Suprapubic skin (tissue), 4 donors: ENCODE data around the gene DYNLT1. TPM values are rescaled to one million over a fixed set of nuclear protein-coding genes. Genes with fewer than 3 reads are reported as not detected.

Source experiments
- DNase-seq, 2 donors: peaks; one replicate each; pipeline ENCODE4 v3.0.0-alpha.2; 2019; ENCODE audit warnings: low spot score in 2 of 2
- H3K27ac ChIP-seq: fragments of 200-600 bp; sonication (generic); one replicate; pipeline ENCODE4 v1.5.1; 2019
- H3K27me3 ChIP-seq: fragments of 200-600 bp; sonication (generic); one replicate; pipeline ENCODE4 v1.5.1; 2019
- H3K36me3 ChIP-seq: fragments of 200-600 bp; sonication (generic); one replicate; pipeline ENCODE4 v1.5.1; 2019
- H3K4me1 ChIP-seq: fragments of 200-600 bp; sonication (generic); one replicate; pipeline ENCODE4 v1.5.1; 2019
- H3K4me3 ChIP-seq: fragments of 200-600 bp; sonication (generic); one replicate; pipeline ENCODE4 v1.5.1; 2019; ENCODE audit warnings: mild to moderate bottlenecking
- H3K9me3 ChIP-seq: fragments of 200-600 bp; sonication (generic); one replicate; pipeline ENCODE4 v1.5.1; 2019
- EP300 ChIP-seq: sonication (generic); formaldehyde crosslinking; IDR thresholded peaks from one replicate; pipeline ENCODE4 v1.6.1; 2017; ENCODE audit warnings: antibody characterized with exemption
- POLR2A ChIP-seq, 2 donors: fragments of 450-650 bp; IDR thresholded peaks; one replicate each; pipeline ENCODE4 v1.6.1; 2017; ENCODE audit warnings: antibody characterized with exemption in 2 of 2, mild to moderate bottlenecking in 2 of 2, moderate library complexity in 2 of 2
- POLR2AphosphoS5 ChIP-seq, 3 donors: sonication (generic); formaldehyde crosslinking; IDR thresholded peaks; one replicate each; pipeline ENCODE4 v1.6.1; 2017; ENCODE audit warnings: antibody characterized with exemption in 3 of 3
- WGBS: methylation state at CpG from one replicate; pipeline ENCODE4 v1.1.5; 2018; 5-methylcytosine and 5-hydroxymethylcytosine counted together
- total RNA-seq, 4 donors: library from RNA; depleted of rRNA; stranded (reverse); fragments of >200 nt; gene quantifications; one replicate each; pipeline ENCODE4 v1.1.0, GENCODE V29; 2016
- TF ChIP-seq, protein P1 (sequence below), 2 donors: fragments of 200-600 bp in 1 of 2; fragments of 450-650 bp in 1 of 2; sonication (generic) in 1 of 2; IDR thresholded peaks; one replicate each; pipeline ENCODE4 v1.5.1; 2016 to 2019; ENCODE audit warnings: antibody characterized with exemption in 2 of 2, mild to moderate bottlenecking in 1 of 2, moderate library complexity in 1 of 2

DYNLT1 gene
- total RNA-seq, result 10 to 100 TPM; 27.5 to 63.8 (median 49.4) TPM

GRCh38 chr6:158644231-158645063 lies at the start of gene DYNLT1:
TSS of gene DYNLT1 (minus strand) at chr6:158644743. CDS start at chr6:158644708, 35 bp downstream.
- H3K27me3 ChIP-seq, result no peaks in the 10 kb centered on the region
- H3K9me3 ChIP-seq, result no peaks in the 10 kb centered on the region
- TF ChIP-seq POLR2A (IDR thresholded peaks at IDR 0.05), result peak; percentile 71 to 95
- TF ChIP-seq POLR2AphosphoS5 (IDR thresholded peaks at IDR 0.05), result peak in 2 of 3 donors; percentile 59 to 88
- no peak for TF ChIP-seq EP300
- TF ChIP-seq, protein P1, sequence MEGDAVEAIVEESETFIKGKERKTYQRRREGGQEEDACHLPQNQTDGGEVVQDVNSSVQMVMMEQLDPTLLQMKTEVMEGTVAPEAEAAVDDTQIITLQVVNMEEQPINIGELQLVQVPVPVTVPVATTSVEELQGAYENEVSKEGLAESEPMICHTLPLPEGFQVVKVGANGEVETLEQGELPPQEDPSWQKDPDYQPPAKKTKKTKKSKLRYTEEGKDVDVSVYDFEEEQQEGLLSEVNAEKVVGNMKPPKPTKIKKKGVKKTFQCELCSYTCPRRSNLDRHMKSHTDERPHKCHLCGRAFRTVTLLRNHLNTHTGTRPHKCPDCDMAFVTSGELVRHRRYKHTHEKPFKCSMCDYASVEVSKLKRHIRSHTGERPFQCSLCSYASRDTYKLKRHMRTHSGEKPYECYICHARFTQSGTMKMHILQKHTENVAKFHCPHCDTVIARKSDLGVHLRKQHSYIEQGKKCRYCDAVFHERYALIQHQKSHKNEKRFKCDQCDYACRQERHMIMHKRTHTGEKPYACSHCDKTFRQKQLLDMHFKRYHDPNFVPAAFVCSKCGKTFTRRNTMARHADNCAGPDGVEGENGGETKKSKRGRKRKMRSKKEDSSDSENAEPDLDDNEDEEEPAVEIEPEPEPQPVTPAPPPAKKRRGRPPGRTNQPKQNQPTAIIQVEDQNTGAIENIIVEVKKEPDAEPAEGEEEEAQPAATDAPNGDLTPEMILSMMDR (IDR thresholded peaks at IDR 0.05), result no peak
- H3K27ac ChIP-seq, result peak within 1 kb of the TSS; percentile 90
- H3K4me3 ChIP-seq, result peak within 1 kb of the TSS; percentile 82
- DNase-seq, result peak; percentile 93 to 96
- 0% methylated on average over 4 of the region's 81 CpGs for WGBS
- no peaks in the 10 kb centered on the region for H3K36me3 ChIP-seq
- H3K4me1 ChIP-seq, result peaks cover 36% of the 10 kb centered on the region

- no peaks in the 10 kb centered on the region for H3K27me3 ChIP-seq
- no peak overlapping the region for H3K4me3 ChIP-seq
- DNase-seq, result no peak
- H3K36me3 ChIP-seq, result no peaks in the 10 kb centered on the region
- no peak overlapping the region for H3K27ac ChIP-seq
- 73% methylated on average over 1 of the region's 1 CpG for WGBS
- H3K4me1 ChIP-seq, result no peaks in the 10 kb centered on the region
- no peaks in the 10 kb centered on the region for H3K9me3 ChIP-seq
- TF ChIP-seq EP300, result no peak
- no peak for TF ChIP-seq POLR2AphosphoS5 (IDR thresholded peaks at IDR 0.05)
- no peak for TF ChIP-seq POLR2A (IDR thresholded peaks at IDR 0.05)
- TF ChIP-seq, protein P1 (IDR thresholded peaks at IDR 0.05), result no peak
Observed at GRCh38 chr6:158688860-158689259, 44.3 kb upstream of the DYNLT1 start.

GRCh38 chr6:158687506-158687905 lies 43.0 kb upstream of the DYNLT1 start:
- DNase-seq, result no peak
- TF ChIP-seq POLR2A (IDR thresholded peaks at IDR 0.05) (no peak), POLR2AphosphoS5 (IDR thresholded peaks at IDR 0.05) (no peak), EP300 (no peak)
- TF ChIP-seq, protein P1 (IDR thresholded peaks at IDR 0.05), result no peak
- no peaks in the 10 kb centered on the region for H3K27me3 ChIP-seq
- H3K4me3 ChIP-seq, result no peak overlapping the region
- no peaks in the 10 kb centered on the region for H3K9me3 ChIP-seq
- H3K36me3 ChIP-seq, result no peaks in the 10 kb centered on the region
- H3K27ac ChIP-seq, result peak overlapping the region; percentile 51
- no peaks in the 10 kb centered on the region for H3K4me1 ChIP-seq
- WGBS, result 88% methylated on average over 4 of the region's 4 CpGs

- no peak overlapping the region for H3K4me3 ChIP-seq
- 63% methylated on average over 6 of the region's 7 CpGs for WGBS
- H3K4me1 ChIP-seq, result no peaks in the 10 kb centered on the region
- TF ChIP-seq POLR2AphosphoS5 (IDR thresholded peaks at IDR 0.05) (no peak), POLR2A (IDR thresholded peaks at IDR 0.05) (no peak), EP300 (no peak)
- TF ChIP-seq, protein P1 (IDR thresholded peaks at IDR 0.05), result no peak
- H3K27ac ChIP-seq, result peak overlapping the region; percentile 51
- no peaks in the 10 kb centered on the region for H3K36me3 ChIP-seq
- no peak for DNase-seq
- no peaks in the 10 kb centered on the region for H3K9me3 ChIP-seq
- H3K27me3 ChIP-seq, result no peaks in the 10 kb centered on the region
Observed at GRCh38 chr6:158686791-158687381, 42.3 kb upstream of the DYNLT1 start.

DNA sequence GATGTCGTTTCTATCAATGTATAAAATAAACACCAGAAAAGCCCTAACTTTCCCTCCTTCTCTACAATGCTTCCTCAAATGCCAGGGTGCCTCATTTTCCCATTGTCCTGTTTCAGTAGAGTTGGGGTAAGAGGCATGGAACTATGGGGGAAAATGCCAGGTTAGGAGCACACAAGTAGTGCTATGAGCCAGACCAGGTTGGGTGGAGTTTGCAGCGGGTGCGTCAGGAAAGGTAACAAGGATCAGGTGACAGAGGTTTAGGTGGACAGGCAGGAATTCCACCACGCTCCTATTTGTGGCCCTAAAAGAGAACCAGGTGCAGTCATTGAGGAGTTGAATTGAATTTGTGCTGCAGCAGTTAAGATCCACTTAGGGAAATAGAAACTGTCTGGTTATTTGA lies 41.8 kb upstream of the DYNLT1 start:
- H3K27me3 ChIP-seq, result no peaks in the 10 kb centered on the region
- TF ChIP-seq POLR2A (IDR thresholded peaks at IDR 0.05), result no peak
- no peak for TF ChIP-seq EP300
- no peak for TF ChIP-seq POLR2AphosphoS5 (IDR thresholded peaks at IDR 0.05)
- TF ChIP-seq, protein P1 (IDR thresholded peaks at IDR 0.05), result no peak
- peak overlapping the region; percentile 37 for H3K27ac ChIP-seq
- H3K4me1 ChIP-seq, result no peaks in the 10 kb centered on the region
- H3K4me3 ChIP-seq, result no peak overlapping the region
- no peak for DNase-seq
- no peaks in the 10 kb centered on the region for H3K36me3 ChIP-seq
- H3K9me3 ChIP-seq, result no peaks in the 10 kb centered on the region
- WGBS, result 43% methylated on average over 4 of the region's 4 CpGs
